Fibroblast of the conjunctiva (primary cell): Measurements from ENCODE around the gene KTI12.
"Not testable (repeated sequence)": the region's sequence is repeated elsewhere in the genome, so short reads cannot be mapped to it uniquely, and the experiment has no call there.

ENCODE experiments used
- DNase-seq: peaks from one replicate; pipeline ENCODE4 v3.0.0-alpha.2; 2010; ENCODE audit warnings: low read depth

Gene KTI12

GRCh38 chr1:52037909-52038308 is 4.3 kb upstream of the KTI12 start:
- DNase-seq: no peak

- no peak for DNase-seq
Measured at GRCh38 chr1:52037402-52037814, 3.8 kb upstream of the KTI12 start.

GRCh38 chr1:52034050-52034384 is 407 bp upstream of the KTI12 start:
- no peak for DNase-seq

GRCh38 chr1:52032785-52033131 is 852 bp downstream of the KTI12 start:
- no peak for DNase-seq

GRCh38 chr1:52032124-52032784 is 1.4 kb downstream of the KTI12 start:
- DNase-seq: no peak

GRCh38 chr1:52028839-52029238 is 4.8 kb downstream of the KTI12 start:
- not testable (repeated sequence) for DNase-seq

- DNase-seq: no peak
Measured at GRCh38 chr1:52028328-52028727, 5.3 kb downstream of the KTI12 start.

GRCh38 chr1:52026278-52026677 is 7.3 kb downstream of the KTI12 start:
- no peak for DNase-seq

GRCh38 chr1:52022133-52022532 is 11.5 kb downstream of the KTI12 start:
- DNase-seq: no peak

GRCh38 chr1:52008071-52008809 is 25.4 kb downstream of the KTI12 start:
- no peak for DNase-seq

- DNase-seq: no peak
Measured at GRCh38 chr1:52007215-52008002, 26.2 kb downstream of the KTI12 start.

- not testable (repeated sequence) for DNase-seq
Measured at GRCh38 chr1:52006081-52006553, 27.5 kb downstream of the KTI12 start.

GRCh38 chr1:52005548-52005947 is 28.1 kb downstream of the KTI12 start:
- DNase-seq: peak; percentile 26

- DNase-seq: no peak
Measured at GRCh38 chr1:52003877-52004276, 29.7 kb downstream of the KTI12 start.

GRCh38 chr1:52002038-52002917 is 31.3 kb downstream of the KTI12 start:
- peak; percentile 90 for DNase-seq

GRCh38 chr1:51998701-51999100 is 34.9 kb downstream of the KTI12 start:
- no peak for DNase-seq

- no peak for DNase-seq
Measured at GRCh38 chr1:51997974-51998382, 35.6 kb downstream of the KTI12 start.

GRCh38 chr1:51990478-51990965 is 43.1 kb downstream of the KTI12 start, which contains the start of gene RAB3B:
TSS of gene RAB3B (minus strand) at chr1:51990700. CDS start at chr1:51977117, 13,583 bp downstream.
- DNase-seq: peak; percentile 18

GRCh38 chr1:51989582-51990477 is 43.8 kb downstream of the KTI12 start:
- DNase-seq: no peak

- no peak for DNase-seq
Measured at GRCh38 chr1:51988254-51988653, 45.4 kb downstream of the KTI12 start.

- DNase-seq: no peak
Measured at GRCh38 chr1:51986718-51987117, 46.9 kb downstream of the KTI12 start.
